GM12878 (cell line): ENCODE data around the gene ROBO1.

ENCODE experiments used
- GABPA ChIP-seq: IDR thresholded peaks from 2 replicates; pipeline ENCODE4 v1.6.1; 2014; ENCODE audit warnings: antibody characterized with exemption, low read depth, mild to moderate bottlenecking, inconsistent platforms
- NR2C1 ChIP-seq: fragments of 450-650 bp; IDR thresholded peaks from 2 replicates; pipeline ENCODE4 v1.6.1; 2017; ENCODE audit warnings: antibody characterized with exemption, mild to moderate bottlenecking, moderate library complexity
- POLR2AphosphoS5 ChIP-seq: IDR thresholded peaks from 2 replicates; pipeline ENCODE4 v1.6.1; 2011; ENCODE audit warnings: mild to moderate bottlenecking, low read length, inconsistent platforms
- POU2F2 ChIP-seq: IDR thresholded peaks from 3 replicates; pipeline ENCODE4 v1.6.1; 2011; ENCODE audit warnings: low read depth, mild to moderate bottlenecking, low read length, borderline replicate concordance
- YY1 ChIP-seq: IDR thresholded peaks from 2 replicates; pipeline ENCODE4 v1.6.1; 2011; ENCODE audit warnings: low read depth, mild to moderate bottlenecking, low read length
- TF ChIP-seq, protein P1 (sequence below): fragments of 450-650 bp; formaldehyde crosslinking; IDR thresholded peaks from 2 replicates; pipeline ENCODE4 v1.5.0; 2022; ENCODE audit warnings: mild to moderate bottlenecking, missing genetic modification characterization
- TF ChIP-seq, protein P2 (sequence below), 3 experiments: IDR thresholded peaks in 2 of 3; conservative IDR thresholded peaks in 1 of 3; 2 replicates each; pipeline ENCODE4 v1.5.1; 2011; ENCODE audit warnings: low read depth in 3 of 3, low read length in 3 of 3, mild to moderate bottlenecking in 3 of 3, control low read depth in 2 of 3, moderate library complexity in 2 of 3, inconsistent platforms in 1 of 3, mixed read lengths in 1 of 3; ENCODE audit not compliant: control insufficient read depth in 2 of 3, insufficient read depth in 1 of 3; ENCODE audit errors: extremely low read depth in 1 of 3

DNA sequence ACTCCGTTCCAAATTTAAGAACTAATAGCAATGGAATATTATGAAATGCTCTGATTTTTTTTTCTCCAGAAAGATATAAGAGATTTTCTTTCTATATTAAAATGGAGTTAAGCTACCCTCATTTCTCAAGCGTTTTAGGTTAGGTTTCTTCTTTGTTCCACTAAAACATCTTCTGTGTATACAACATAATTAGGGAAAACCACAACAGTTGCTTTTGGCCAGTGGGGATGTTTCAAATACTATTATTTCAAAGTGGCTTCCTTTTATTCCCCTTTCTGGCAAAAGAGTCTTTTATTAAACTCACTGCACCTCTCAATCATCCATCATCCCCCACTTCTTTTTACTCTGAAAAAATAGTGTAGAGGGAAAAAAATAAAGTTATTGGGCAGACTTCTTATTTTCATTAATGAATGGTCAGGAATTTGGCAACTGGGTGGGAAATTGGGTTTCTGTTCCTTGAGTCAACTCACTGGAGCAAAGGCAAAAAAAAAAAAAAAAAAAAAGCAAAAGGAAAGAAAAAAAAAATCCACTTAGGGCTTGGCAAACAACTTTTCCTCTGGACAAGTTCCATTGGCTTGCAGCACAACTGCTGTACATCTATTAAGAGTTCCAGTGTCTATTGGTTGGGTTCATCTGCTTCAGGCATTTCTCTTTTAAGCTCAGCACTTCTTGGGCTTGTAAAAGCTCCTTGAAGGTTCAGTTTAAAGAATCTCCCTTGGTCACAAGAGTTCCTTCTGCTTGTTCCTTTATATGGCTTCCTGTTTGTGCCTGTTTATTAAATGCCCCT lies 963.4 kb downstream of the ROBO1 start:
- TF ChIP-seq, protein P1, sequence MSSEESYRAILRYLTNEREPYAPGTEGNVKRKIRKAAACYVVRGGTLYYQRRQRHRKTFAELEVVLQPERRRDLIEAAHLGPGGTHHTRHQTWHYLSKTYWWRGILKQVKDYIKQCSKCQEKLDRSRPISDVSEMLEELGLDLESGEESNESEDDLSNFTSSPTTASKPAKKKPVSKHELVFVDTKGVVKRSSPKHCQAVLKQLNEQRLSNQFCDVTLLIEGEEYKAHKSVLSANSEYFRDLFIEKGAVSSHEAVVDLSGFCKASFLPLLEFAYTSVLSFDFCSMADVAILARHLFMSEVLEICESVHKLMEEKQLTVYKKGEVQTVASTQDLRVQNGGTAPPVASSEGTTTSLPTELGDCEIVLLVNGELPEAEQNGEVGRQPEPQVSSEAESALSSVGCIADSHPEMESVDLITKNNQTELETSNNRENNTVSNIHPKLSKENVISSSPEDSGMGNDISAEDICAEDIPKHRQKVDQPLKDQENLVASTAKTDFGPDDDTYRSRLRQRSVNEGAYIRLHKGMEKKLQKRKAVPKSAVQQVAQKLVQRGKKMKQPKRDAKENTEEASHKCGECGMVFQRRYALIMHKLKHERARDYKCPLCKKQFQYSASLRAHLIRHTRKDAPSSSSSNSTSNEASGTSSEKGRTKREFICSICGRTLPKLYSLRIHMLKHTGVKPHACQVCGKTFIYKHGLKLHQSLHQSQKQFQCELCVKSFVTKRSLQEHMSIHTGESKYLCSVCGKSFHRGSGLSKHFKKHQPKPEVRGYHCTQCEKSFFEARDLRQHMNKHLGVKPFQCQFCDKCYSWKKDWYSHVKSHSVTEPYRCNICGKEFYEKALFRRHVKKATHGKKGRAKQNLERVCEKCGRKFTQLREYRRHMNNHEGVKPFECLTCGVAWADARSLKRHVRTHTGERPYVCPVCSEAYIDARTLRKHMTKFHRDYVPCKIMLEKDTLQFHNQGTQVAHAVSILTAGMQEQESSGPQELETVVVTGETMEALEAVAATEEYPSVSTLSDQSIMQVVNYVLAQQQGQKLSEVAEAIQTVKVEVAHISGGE, result no peak
- TF ChIP-seq YY1 (no peak), GABPA (no peak), NR2C1 (no peak), POU2F2 (no peak), POLR2AphosphoS5 (no peak)
- TF ChIP-seq, protein P2, sequence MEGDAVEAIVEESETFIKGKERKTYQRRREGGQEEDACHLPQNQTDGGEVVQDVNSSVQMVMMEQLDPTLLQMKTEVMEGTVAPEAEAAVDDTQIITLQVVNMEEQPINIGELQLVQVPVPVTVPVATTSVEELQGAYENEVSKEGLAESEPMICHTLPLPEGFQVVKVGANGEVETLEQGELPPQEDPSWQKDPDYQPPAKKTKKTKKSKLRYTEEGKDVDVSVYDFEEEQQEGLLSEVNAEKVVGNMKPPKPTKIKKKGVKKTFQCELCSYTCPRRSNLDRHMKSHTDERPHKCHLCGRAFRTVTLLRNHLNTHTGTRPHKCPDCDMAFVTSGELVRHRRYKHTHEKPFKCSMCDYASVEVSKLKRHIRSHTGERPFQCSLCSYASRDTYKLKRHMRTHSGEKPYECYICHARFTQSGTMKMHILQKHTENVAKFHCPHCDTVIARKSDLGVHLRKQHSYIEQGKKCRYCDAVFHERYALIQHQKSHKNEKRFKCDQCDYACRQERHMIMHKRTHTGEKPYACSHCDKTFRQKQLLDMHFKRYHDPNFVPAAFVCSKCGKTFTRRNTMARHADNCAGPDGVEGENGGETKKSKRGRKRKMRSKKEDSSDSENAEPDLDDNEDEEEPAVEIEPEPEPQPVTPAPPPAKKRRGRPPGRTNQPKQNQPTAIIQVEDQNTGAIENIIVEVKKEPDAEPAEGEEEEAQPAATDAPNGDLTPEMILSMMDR (IDR thresholded peaks at IDR 0.05 in 2 of 3, conservative IDR thresholded peaks at IDR 0.05 in 1 of 3; ENCODE audit: control insufficient read depth in 2 of 3, extremely low read depth in 1 of 3, insufficient read depth in 1 of 3, low read depth in 3 of 3, low read length in 3 of 3), result no peak
